Parathyroid adenoma (tissue), 2 donors: ENCODE data around the gene MAGOHB.

Source experiments
- H2AFZ ChIP-seq: fragments of 300-600 bp; sonication (generic); one replicate; pipeline ENCODE4 v1.7.0; 2017; ENCODE audit warnings: antibody characterized with exemption, mild to moderate bottlenecking
- H3K27ac ChIP-seq: fragments of 300-600 bp; sonication (generic); one replicate; pipeline ENCODE4 v1.7.0; 2017
- H3K27me3 ChIP-seq: fragments of 300-600 bp; sonication (generic); one replicate; pipeline ENCODE4 v1.7.0; 2017; ENCODE audit warnings: low read length; ENCODE audit not compliant: control insufficient read depth, insufficient read depth
- H3K36me3 ChIP-seq: fragments of 300-600 bp; sonication (generic); one replicate; pipeline ENCODE4 v1.7.0; 2017; ENCODE audit warnings: low read length; ENCODE audit not compliant: control insufficient read depth, insufficient read depth
- H3K4me1 ChIP-seq: fragments of 300-600 bp; sonication (generic); one replicate; pipeline ENCODE4 v1.7.0; 2017; ENCODE audit warnings: control low read depth
- H3K4me2 ChIP-seq: fragments of 300-600 bp; sonication (generic); one replicate; pipeline ENCODE4 v1.7.0; 2017; ENCODE audit warnings: low read length
- H3K4me3 ChIP-seq: fragments of 300-600 bp; sonication (generic); one replicate; pipeline ENCODE4 v1.7.0; 2017; ENCODE audit warnings: low read depth, low read length
- H3K79me2 ChIP-seq: fragments of 300-600 bp; sonication (generic); one replicate; pipeline ENCODE4 v1.7.0; 2017; ENCODE audit warnings: control low read depth
- H3K9ac ChIP-seq: fragments of 300-600 bp; sonication (generic); one replicate; pipeline ENCODE4 v1.7.0; 2017; ENCODE audit warnings: mild to moderate bottlenecking
- H3K9me3 ChIP-seq: fragments of 300-600 bp; sonication (generic); one replicate; pipeline ENCODE4 v1.7.0; 2017; ENCODE audit warnings: low read length; ENCODE audit not compliant: control insufficient read depth
- CTCF ChIP-seq: fragments of 300-600 bp; sonication (generic); IDR thresholded peaks from one replicate; pipeline ENCODE4 v1.7.0; 2017; ENCODE audit warnings: antibody characterized with exemption, mild to moderate bottlenecking
- donor health status: primary hyperparathyroidism.

The MAGOHB gene

GRCh38 chr12:10645910-10646309 lies 32.5 kb upstream of the MAGOHB start:
- no peaks in the 10 kb centered on the region for H3K4me1 ChIP-seq
- no peak overlapping the region for H3K9ac ChIP-seq
- H3K27ac ChIP-seq, result no peak overlapping the region
- H3K9me3 ChIP-seq, result peaks cover 2% of the 10 kb centered on the region
- H3K79me2 ChIP-seq, result no peaks in the 10 kb centered on the region
- no peaks in the 10 kb centered on the region for H3K27me3 ChIP-seq
- TF ChIP-seq CTCF, result no peak
- no peak overlapping the region for H2AFZ ChIP-seq
- no peak overlapping the region for H3K4me2 ChIP-seq
- H3K4me3 ChIP-seq, result no peak overlapping the region
- H3K36me3 ChIP-seq, result no peaks in the 10 kb centered on the region

DNA sequence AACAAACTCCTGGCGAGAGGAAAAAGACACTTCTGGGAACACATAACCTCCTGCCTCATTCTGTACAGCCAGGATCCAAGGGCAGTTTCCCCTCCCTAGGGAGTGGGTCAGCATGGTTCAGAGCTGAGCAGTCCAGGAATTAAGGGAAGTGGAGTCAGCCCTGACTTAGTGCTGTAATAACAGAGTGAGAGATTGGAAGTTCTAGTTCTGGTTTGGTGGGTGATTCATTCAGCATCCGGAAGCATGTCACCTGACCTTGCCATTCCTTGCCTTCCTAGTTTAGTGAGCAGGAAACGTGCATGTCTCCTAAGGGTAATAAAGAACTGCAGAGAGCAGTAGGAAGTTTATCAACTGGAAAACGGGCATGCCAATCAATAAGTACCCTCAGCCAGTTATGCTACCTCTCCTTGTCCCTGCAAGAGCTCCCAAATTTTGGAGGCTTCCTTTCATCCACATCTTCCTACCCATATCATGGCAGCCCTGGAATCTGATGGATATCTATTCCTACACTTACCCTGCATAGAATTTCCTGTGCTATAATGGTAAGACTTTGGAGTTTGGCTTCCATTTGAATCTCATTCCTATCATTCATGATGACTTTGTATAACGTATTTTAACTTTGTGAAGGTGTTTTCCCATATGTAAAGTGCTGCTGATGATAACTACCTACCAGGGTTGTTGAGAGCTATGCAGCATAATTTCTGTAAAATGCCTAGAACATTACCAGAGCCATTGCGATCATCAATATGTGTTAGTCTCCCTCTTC lies 28.5 kb upstream of the MAGOHB start:
- no peak overlapping the region for H3K4me3 ChIP-seq
- TF ChIP-seq CTCF, result no peak
- H3K27ac ChIP-seq, result no peak overlapping the region
- H2AFZ ChIP-seq, result no peak overlapping the region
- H3K36me3 ChIP-seq, result no peaks in the 10 kb centered on the region
- H3K9me3 ChIP-seq, result peaks cover 2% of the 10 kb centered on the region
- no peak overlapping the region for H3K9ac ChIP-seq
- H3K27me3 ChIP-seq, result no peaks in the 10 kb centered on the region
- no peaks in the 10 kb centered on the region for H3K79me2 ChIP-seq
- no peak overlapping the region for H3K4me2 ChIP-seq
- H3K4me1 ChIP-seq, result no peaks in the 10 kb centered on the region

DNA sequence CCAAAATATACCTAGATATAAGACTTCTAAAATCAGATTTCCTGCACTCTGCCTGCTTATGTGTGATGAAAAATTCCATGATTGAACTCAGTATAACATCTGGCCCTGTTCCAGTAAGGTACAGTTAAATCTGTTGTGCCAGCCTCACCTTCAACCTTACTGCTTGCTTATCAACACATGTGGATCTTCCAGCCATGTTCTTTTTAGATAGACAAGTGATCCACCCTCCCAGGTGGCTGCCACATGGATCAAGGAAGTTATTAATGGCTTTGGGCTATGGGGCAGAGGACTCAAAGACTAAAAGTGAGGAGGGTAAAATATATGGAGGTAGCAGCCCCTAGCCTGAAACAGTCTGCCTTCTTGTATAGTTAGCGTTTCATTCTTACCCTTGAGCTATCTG lies 25.3 kb upstream of the MAGOHB start:
- Histone ChIP-seq H3K9me3 (no peaks in the 10 kb centered on the region), H3K79me2 (no peaks in the 10 kb centered on the region), H3K36me3 (no peaks in the 10 kb centered on the region), H3K27me3 (no peaks in the 10 kb centered on the region), H3K4me2 (no peak overlapping the region), H2AFZ (no peak overlapping the region), H3K27ac (no peak overlapping the region), H3K9ac (no peak overlapping the region), H3K4me3 (no peak overlapping the region), H3K4me1 (no peaks in the 10 kb centered on the region)
- TF ChIP-seq CTCF, result no peak

GRCh38 chr12:10636611-10637010 lies 23.2 kb upstream of the MAGOHB start:
- H3K27me3 ChIP-seq, result no peaks in the 10 kb centered on the region
- no peak overlapping the region for H3K27ac ChIP-seq
- H2AFZ ChIP-seq, result no peak overlapping the region
- no peaks in the 10 kb centered on the region for H3K79me2 ChIP-seq
- no peak for TF ChIP-seq CTCF
- H3K4me2 ChIP-seq, result no peak overlapping the region
- H3K9ac ChIP-seq, result no peak overlapping the region
- no peaks in the 10 kb centered on the region for H3K36me3 ChIP-seq
- no peak overlapping the region for H3K4me3 ChIP-seq
- H3K4me1 ChIP-seq, result no peaks in the 10 kb centered on the region
- H3K9me3 ChIP-seq, result no peaks in the 10 kb centered on the region

GRCh38 chr12:10636124-10636523 lies 22.7 kb upstream of the MAGOHB start:
- Histone ChIP-seq H3K79me2 (no peaks in the 10 kb centered on the region), H3K9me3 (no peaks in the 10 kb centered on the region), H3K36me3 (no peaks in the 10 kb centered on the region), H3K4me3 (no peak overlapping the region), H3K9ac (no peak overlapping the region), H3K4me1 (no peaks in the 10 kb centered on the region), H2AFZ (no peak overlapping the region), H3K27ac (no peak overlapping the region), H3K4me2 (no peak overlapping the region), H3K27me3 (no peaks in the 10 kb centered on the region)
- TF ChIP-seq CTCF, result no peak
